ENCODE data around the gene TNIK.

The TNIK gene

DNA sequence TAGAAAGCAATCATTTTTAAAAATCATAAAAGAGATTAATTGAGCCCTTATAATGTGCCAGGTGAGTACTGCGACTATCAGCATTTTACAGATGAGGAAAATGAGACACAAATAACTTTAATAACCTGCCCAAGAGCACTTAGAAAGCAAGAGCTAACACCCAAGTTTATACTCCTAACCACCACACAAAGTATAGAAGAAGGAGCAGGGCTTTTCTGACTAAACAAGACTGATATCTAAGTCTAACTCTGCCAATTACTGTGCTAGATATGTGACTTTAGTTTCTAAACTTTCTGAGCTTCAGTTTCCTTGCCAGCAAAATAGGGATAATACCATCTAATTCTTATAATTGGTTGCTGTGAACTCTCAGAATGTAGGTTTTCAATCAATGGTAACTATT lies 47.7 kb downstream of the TNIK start:
- Histone ChIP-seq H3K4me1 (peaks cover 0 to under 1% (median 0%) of the 10 kb centered on the region in 4 donors), H3K27me3 (no peaks in the 10 kb centered on the region), H3K9me3 (no peaks in the 10 kb centered on the region), H3K4me3 (no peak overlapping the region), H3K27ac (no peak overlapping the region), H3K36me3 (no peaks in the 10 kb centered on the region)
- TF ChIP-seq, protein P1, sequence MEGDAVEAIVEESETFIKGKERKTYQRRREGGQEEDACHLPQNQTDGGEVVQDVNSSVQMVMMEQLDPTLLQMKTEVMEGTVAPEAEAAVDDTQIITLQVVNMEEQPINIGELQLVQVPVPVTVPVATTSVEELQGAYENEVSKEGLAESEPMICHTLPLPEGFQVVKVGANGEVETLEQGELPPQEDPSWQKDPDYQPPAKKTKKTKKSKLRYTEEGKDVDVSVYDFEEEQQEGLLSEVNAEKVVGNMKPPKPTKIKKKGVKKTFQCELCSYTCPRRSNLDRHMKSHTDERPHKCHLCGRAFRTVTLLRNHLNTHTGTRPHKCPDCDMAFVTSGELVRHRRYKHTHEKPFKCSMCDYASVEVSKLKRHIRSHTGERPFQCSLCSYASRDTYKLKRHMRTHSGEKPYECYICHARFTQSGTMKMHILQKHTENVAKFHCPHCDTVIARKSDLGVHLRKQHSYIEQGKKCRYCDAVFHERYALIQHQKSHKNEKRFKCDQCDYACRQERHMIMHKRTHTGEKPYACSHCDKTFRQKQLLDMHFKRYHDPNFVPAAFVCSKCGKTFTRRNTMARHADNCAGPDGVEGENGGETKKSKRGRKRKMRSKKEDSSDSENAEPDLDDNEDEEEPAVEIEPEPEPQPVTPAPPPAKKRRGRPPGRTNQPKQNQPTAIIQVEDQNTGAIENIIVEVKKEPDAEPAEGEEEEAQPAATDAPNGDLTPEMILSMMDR (IDR thresholded peaks at IDR 0.05): no peak
- intact Hi-C loops (cut with DNase I; ENCODE audit: low total_unique reads): no loop called here
- no peak for DNase-seq

DNA sequence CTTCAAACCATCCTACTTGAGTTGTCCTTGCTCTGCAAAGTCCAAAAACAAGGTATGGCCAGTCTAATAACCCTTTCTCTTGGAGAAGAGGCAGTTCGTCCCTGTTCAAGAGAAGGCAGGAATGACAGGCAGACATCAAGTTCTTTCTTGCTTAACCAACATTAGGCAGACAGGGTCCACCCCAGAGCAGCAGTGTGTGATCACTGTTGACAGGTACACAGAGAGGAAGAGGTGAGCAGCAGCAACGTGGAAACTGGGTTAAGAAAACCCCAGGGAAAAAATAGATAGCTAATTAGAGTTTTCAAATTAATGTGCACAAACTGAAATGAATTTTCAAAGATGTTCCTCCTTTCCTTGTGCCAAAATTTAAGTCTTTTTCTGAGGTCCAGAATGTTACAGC lies 48.2 kb downstream of the TNIK start:
- no peaks in the 10 kb centered on the region for H3K4me1 ChIP-seq
- intact Hi-C loops (cut with DNase I; ENCODE audit: low total_unique reads): no loop called here
- no peak overlapping the region for H3K27ac ChIP-seq
- no peaks in the 10 kb centered on the region for H3K9me3 ChIP-seq
- no peak for DNase-seq
- no peak overlapping the region for H3K4me3 ChIP-seq
- no peaks in the 10 kb centered on the region for H3K36me3 ChIP-seq
- TF ChIP-seq, protein P1 (IDR thresholded peaks at IDR 0.05): no peak
- H3K27me3 ChIP-seq: no peaks in the 10 kb centered on the region

DNA sequence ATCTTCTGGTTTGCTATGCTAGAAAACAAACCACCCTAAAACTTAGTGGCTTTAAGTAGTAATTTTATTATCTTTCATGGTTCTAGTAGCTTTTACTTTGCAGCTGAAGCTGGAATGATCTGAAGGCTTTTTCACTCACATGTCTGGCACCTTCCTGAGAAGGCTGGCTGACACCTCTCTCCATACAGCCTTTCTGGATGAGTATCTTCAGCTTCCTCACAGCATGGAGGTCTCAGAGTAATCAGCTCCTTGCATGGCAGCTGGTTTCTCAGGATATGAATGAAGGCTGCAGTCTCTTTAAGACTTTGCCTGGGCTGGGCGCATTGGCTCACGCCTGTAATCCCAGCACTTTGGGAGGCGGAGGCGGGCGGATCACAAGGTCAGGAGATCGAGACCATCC lies 50.0 kb downstream of the TNIK start:
- peaks cover 0 to under 1% (median 0%) of the 10 kb centered on the region in 4 donors for H3K4me1 ChIP-seq
- no peak overlapping the region for H3K4me3 ChIP-seq
- H3K36me3 ChIP-seq: no peaks in the 10 kb centered on the region
- no peak overlapping the region for H3K27ac ChIP-seq
- no peaks in the 10 kb centered on the region for H3K9me3 ChIP-seq
- no peak for DNase-seq
- H3K27me3 ChIP-seq: no peaks in the 10 kb centered on the region
- TF ChIP-seq, protein P1 (IDR thresholded peaks at IDR 0.05): no peak
- intact Hi-C loops (cut with DNase I; ENCODE audit: low total_unique reads): no loop called here

DNA sequence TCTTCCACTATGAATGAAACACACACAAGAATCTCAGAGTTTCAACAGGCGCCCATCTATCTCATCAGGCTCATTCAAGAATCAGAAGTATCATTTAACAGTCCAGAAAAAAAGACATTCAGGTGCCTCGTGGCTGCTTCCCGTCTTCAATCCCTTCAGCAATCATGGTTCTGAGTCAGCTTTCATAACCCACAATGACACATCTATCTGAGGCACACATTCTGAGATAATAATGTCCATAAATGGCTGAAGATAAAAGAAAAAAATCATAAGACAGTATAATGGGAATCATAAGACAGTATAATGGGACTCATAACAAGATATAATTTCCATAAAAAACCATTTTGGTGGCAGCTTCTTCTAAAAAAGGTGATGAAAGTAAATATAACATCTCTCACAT lies 52.4 kb downstream of the TNIK start:
- Histone ChIP-seq H3K4me1 (peaks cover 0 to 15% (median 11%) of the 10 kb centered on the region in 4 donors), H3K27me3 (no peaks in the 10 kb centered on the region), H3K4me3 (no peak overlapping the region), H3K9me3 (no peaks in the 10 kb centered on the region), H3K36me3 (no peaks in the 10 kb centered on the region), H3K27ac (no peak overlapping the region)
- no peak for DNase-seq
- intact Hi-C loops (cut with DNase I; ENCODE audit: low total_unique reads): no loop called here
- TF ChIP-seq, protein P1 (IDR thresholded peaks at IDR 0.05): no peak

DNA sequence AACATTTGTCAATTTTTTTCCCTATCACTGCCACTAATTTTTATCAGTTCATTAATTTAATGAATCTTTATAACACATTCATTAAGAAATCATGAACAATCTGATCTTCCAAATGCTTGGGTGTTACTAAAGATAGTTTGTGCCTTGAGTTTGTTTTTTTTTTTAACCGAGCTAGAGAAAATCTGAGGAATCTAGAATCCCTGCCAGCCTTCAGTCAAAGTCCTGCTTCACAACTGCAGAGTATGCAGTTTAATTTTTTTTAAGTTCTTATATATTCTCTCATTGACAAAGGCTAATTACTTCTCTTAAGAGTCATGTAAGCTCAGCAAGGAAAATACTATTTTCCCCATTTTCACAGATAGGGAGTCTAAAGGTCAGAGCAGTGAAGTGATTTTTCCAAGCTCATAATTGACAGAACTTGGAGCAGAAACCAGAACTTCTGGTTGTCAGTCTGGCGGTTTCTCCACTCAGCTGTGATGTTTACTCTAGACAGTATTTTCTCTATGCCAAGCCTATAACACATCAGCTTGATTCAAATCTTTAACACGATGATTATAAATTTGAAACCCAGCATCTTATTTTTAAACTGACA lies 55.7 kb downstream of the TNIK start:
- no peaks in the 10 kb centered on the region for H3K36me3 ChIP-seq
- no peaks in the 10 kb centered on the region for H3K9me3 ChIP-seq
- TF ChIP-seq, protein P1 (IDR thresholded peaks at IDR 0.05): no peak
- H3K27ac ChIP-seq: peak overlapping the region; percentile 1 to 30
- no peak for DNase-seq
- no peak overlapping the region for H3K4me3 ChIP-seq
- no peaks in the 10 kb centered on the region for H3K27me3 ChIP-seq
- intact Hi-C loops (cut with DNase I; ENCODE audit: low total_unique reads): no loop called here
- H3K4me1 ChIP-seq: peaks cover 0 to 29% (median 16%) of the 10 kb centered on the region in 4 donors

DNA sequence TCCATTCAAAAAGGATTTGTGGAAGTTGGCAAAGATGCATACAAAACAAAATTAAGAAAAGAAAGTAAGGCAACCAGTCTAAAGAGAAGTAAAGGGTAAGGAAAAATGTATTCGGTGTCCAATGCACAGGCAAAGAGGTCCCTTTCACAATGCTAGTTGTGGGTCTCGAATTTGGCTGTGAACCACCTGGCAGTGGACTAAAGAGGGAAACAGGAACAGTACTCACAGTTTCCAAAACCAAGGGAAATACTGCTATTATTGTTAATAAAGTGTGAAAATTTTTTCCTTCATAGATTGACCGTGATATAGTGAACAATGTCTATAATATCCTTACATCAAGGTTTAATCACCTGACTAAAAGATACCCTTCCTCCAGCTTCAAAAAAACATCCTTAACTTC lies 57.9 kb downstream of the TNIK start:
- H3K9me3 ChIP-seq: no peaks in the 10 kb centered on the region
- TF ChIP-seq, protein P1 (IDR thresholded peaks at IDR 0.05): no peak
- intact Hi-C loops (cut with DNase I; ENCODE audit: low total_unique reads): no loop called here
- peaks cover 0 to 29% (median 16%) of the 10 kb centered on the region in 4 donors for H3K4me1 ChIP-seq
- H3K4me3 ChIP-seq: no peak overlapping the region
- no peak overlapping the region for H3K27ac ChIP-seq
- DNase-seq: no peak
- H3K27me3 ChIP-seq: no peaks in the 10 kb centered on the region
- H3K36me3 ChIP-seq: no peaks in the 10 kb centered on the region

Measured in tibial artery (tissue), 4 donors.